Measurements from ENCODE around the gene DTNB. TPM values are rescaled to one million over a fixed set of nuclear protein-coding genes. Genes with fewer than 3 reads are reported as not detected.
"Not testable (repeated sequence)": the region's sequence is repeated elsewhere in the genome, so short reads cannot be mapped to it uniquely, and the experiment has no call there.

Gene DTNB
- total RNA-seq, 1 donor from 2014 or later = 8.5 TPM

- peaks cover 4% of the 10 kb centered on the region for H3K4me1 Mint-ChIP-seq (ENCODE audit: low read depth)
- H3K27ac Mint-ChIP-seq (ENCODE audit: unreplicated experiment) = no peak overlapping the region
- no peak for TF ChIP-seq CTCF (IDR thresholded peaks at IDR 0.05)
- H3K36me3 Mint-ChIP-seq (ENCODE audit: low read depth) = no peaks in the 10 kb centered on the region
- no peak for DNase-seq (ENCODE audit: low spot score)
- H3K9me3 Mint-ChIP-seq (ENCODE audit: low read depth) = no peaks in the 10 kb centered on the region
- H3K4me3 Mint-ChIP-seq (ENCODE audit: unreplicated experiment) = no peak overlapping the region
- no peaks in the 10 kb centered on the region for H3K27me3 Mint-ChIP-seq (ENCODE audit: low read depth)
Observed at GRCh38 chr2:25418944-25419677, 254.3 kb downstream of the DTNB start.

- no peaks in the 10 kb centered on the region for H3K9me3 Mint-ChIP-seq (ENCODE audit: low read depth)
- no peaks in the 10 kb centered on the region for H3K27me3 Mint-ChIP-seq (ENCODE audit: low read depth)
- TF ChIP-seq CTCF (IDR thresholded peaks at IDR 0.05) = no peak
- no peaks in the 10 kb centered on the region for H3K36me3 Mint-ChIP-seq (ENCODE audit: low read depth)
- no peak overlapping the region for H3K27ac Mint-ChIP-seq (ENCODE audit: unreplicated experiment)
- H3K4me3 Mint-ChIP-seq (ENCODE audit: unreplicated experiment) = no peak overlapping the region
- peaks cover 4% of the 10 kb centered on the region for H3K4me1 Mint-ChIP-seq (ENCODE audit: low read depth)
- no peak for DNase-seq (ENCODE audit: low spot score)
Observed at GRCh38 chr2:25417715-25418369, 255.5 kb downstream of the DTNB start.

- TF ChIP-seq CTCF (IDR thresholded peaks at IDR 0.05) = no peak
- DNase-seq (ENCODE audit: low spot score) = no peak
- H3K4me1 Mint-ChIP-seq (ENCODE audit: low read depth) = peaks cover 4% of the 10 kb centered on the region
- no peaks in the 10 kb centered on the region for H3K27me3 Mint-ChIP-seq (ENCODE audit: low read depth)
- no peaks in the 10 kb centered on the region for H3K36me3 Mint-ChIP-seq (ENCODE audit: low read depth)
- H3K4me3 Mint-ChIP-seq (ENCODE audit: unreplicated experiment) = no peak overlapping the region
- no peak overlapping the region for H3K27ac Mint-ChIP-seq (ENCODE audit: unreplicated experiment)
- H3K9me3 Mint-ChIP-seq (ENCODE audit: low read depth) = no peaks in the 10 kb centered on the region
Observed at GRCh38 chr2:25416674-25417073, 256.7 kb downstream of the DTNB start.

GRCh38 chr2:25414781-25415180, 258.6 kb downstream of the DTNB start:
- Mint-ChIP-seq H3K27ac (ENCODE audit: unreplicated experiment) (no peak overlapping the region), H3K9me3 (ENCODE audit: low read depth) (no peaks in the 10 kb centered on the region), H3K4me3 (ENCODE audit: unreplicated experiment) (no peak overlapping the region), H3K36me3 (ENCODE audit: low read depth) (no peaks in the 10 kb centered on the region), H3K27me3 (ENCODE audit: low read depth) (no peaks in the 10 kb centered on the region), H3K4me1 (ENCODE audit: low read depth) (peaks cover 4% of the 10 kb centered on the region)
- no peak for TF ChIP-seq CTCF (IDR thresholded peaks at IDR 0.05)
- DNase-seq (ENCODE audit: low spot score) = no peak

- not testable (repeated sequence) for H3K27ac Mint-ChIP-seq (ENCODE audit: unreplicated experiment); H3K4me1 Mint-ChIP-seq (ENCODE audit: low read depth); H3K4me3 Mint-ChIP-seq (ENCODE audit: unreplicated experiment); H3K27me3 Mint-ChIP-seq (ENCODE audit: low read depth); H3K36me3 Mint-ChIP-seq (ENCODE audit: low read depth); H3K9me3 Mint-ChIP-seq (ENCODE audit: low read depth); DNase-seq (ENCODE audit: low spot score)
Observed at GRCh38 chr2:25413409-25413808, 260.0 kb downstream of the DTNB start.
